Mesenchymal stem cell (in vitro differentiated cells and primary cell): ENCODE data around the gene PLA2G4C.

Experiments
- DNase-seq: peaks from one replicate; pipeline ENCODE4 v3.0.0-alpha.2; 2013
- H2AFZ ChIP-seq: one replicate; pipeline ENCODE4 v1.6.1; 2013; ENCODE audit warnings: low read depth, mild to moderate bottlenecking, control low read depth, inconsistent platforms, low read length, moderate library complexity
- H2AK5ac ChIP-seq: 2 replicates; pipeline ENCODE4 v1.6.1; 2013; ENCODE audit warnings: low read length, moderate library complexity, mild to moderate bottlenecking, inconsistent platforms; ENCODE audit not compliant: severe bottlenecking
- H2BK120ac ChIP-seq: one replicate; pipeline ENCODE4 v1.6.1; 2013; ENCODE audit warnings: low read depth, mild to moderate bottlenecking, inconsistent platforms, low read length, moderate library complexity
- H2BK12ac ChIP-seq, 2 experiments: one replicate each; pipeline ENCODE4 v1.6.1; 2013; ENCODE audit warnings: inconsistent platforms in 2 of 2, low read length in 2 of 2, mild to moderate bottlenecking in 2 of 2, moderate library complexity in 2 of 2, control low read depth in 1 of 2
- H2BK15ac ChIP-seq: one replicate; pipeline ENCODE4 v1.6.1; 2013; ENCODE audit warnings: mild to moderate bottlenecking, low read depth, inconsistent platforms; ENCODE audit not compliant: poor library complexity, severe bottlenecking
- H2BK5ac ChIP-seq: 2 replicates; pipeline ENCODE4 v1.6.1; 2013; ENCODE audit warnings: low read depth, mild to moderate bottlenecking, low read length, control low read depth, inconsistent platforms; ENCODE audit not compliant: poor library complexity, severe bottlenecking
- H3K14ac ChIP-seq, 2 experiments: one replicate each; pipeline ENCODE4 v1.6.1; 2013; ENCODE audit warnings: inconsistent platforms in 2 of 2, low read length in 2 of 2, control low read depth in 1 of 2, mild to moderate bottlenecking in 1 of 2, moderate library complexity in 1 of 2
- H3K18ac ChIP-seq, 2 experiments: one replicate each; pipeline ENCODE4 v1.6.1; 2013; ENCODE audit warnings: inconsistent platforms in 2 of 2, low read length in 2 of 2, control low read depth in 1 of 2, low read depth in 1 of 2, mild to moderate bottlenecking in 1 of 2
- H3K23ac ChIP-seq, 2 experiments: one replicate each; pipeline ENCODE4 v1.6.1; 2013; ENCODE audit warnings: inconsistent platforms in 2 of 2, low read length in 2 of 2, mild to moderate bottlenecking in 2 of 2, moderate library complexity in 2 of 2, control low read depth in 1 of 2
- H3K27ac ChIP-seq: 2 replicates; pipeline ENCODE4 v1.5.1; 2013; ENCODE audit warnings: mild to moderate bottlenecking, moderate library complexity, low read length, control low read depth, inconsistent platforms; ENCODE audit not compliant: poor library complexity, severe bottlenecking
- H3K27me3 ChIP-seq, 2 experiments: 2 replicates each; pipeline versions ENCODE4 v1.6.1 to v1.7.0; 2013; ENCODE audit warnings: low read length in 2 of 2, mild to moderate bottlenecking in 2 of 2, moderate library complexity in 2 of 2, control low read depth in 1 of 2, inconsistent platforms in 1 of 2; ENCODE audit not compliant: control insufficient read depth in 1 of 2, insufficient read depth in 1 of 2
- H3K36me3 ChIP-seq, 2 experiments: 2 replicates each; pipeline versions ENCODE4 v1.6.1 to v1.7.0; 2013; ENCODE audit warnings: low read length in 2 of 2, control low read depth in 1 of 2, inconsistent platforms in 1 of 2, low read depth in 1 of 2, mild to moderate bottlenecking in 1 of 2; ENCODE audit not compliant: insufficient read depth in 2 of 2, control insufficient read depth in 1 of 2
- H3K4ac ChIP-seq, 2 experiments: one replicate each; pipeline ENCODE4 v1.6.1; 2013; ENCODE audit warnings: inconsistent platforms in 2 of 2, low read length in 2 of 2, mild to moderate bottlenecking in 2 of 2, moderate library complexity in 2 of 2, control low read depth in 1 of 2, low read depth in 1 of 2
- H3K4me1 ChIP-seq: 2 replicates; pipeline ENCODE4 v1.6.1; 2013; ENCODE audit warnings: low read depth, low read length, control low read depth; ENCODE audit not compliant: control insufficient read depth, insufficient read depth
- H3K4me2 ChIP-seq: 2 replicates; pipeline ENCODE4 v1.6.1; 2013; ENCODE audit warnings: low read length, mild to moderate bottlenecking, inconsistent platforms; ENCODE audit not compliant: poor library complexity, severe bottlenecking
- H3K4me3 ChIP-seq, 2 experiments: 2 replicates each; pipeline versions ENCODE4 v1.5.1 to v1.7.0; 2013; ENCODE audit warnings: low read length in 2 of 2, mild to moderate bottlenecking in 2 of 2, control low read depth in 1 of 2, low read depth in 1 of 2; ENCODE audit not compliant: insufficient read depth in 1 of 2
- H3K79me1 ChIP-seq: replicated peaks from 2 replicates; pipeline ENCODE4 v1.6.1; 2013; ENCODE audit warnings: mild to moderate bottlenecking, control low read depth, low read length, inconsistent platforms; ENCODE audit not compliant: poor library complexity, severe bottlenecking
- H3K9ac ChIP-seq: 2 replicates; pipeline ENCODE4 v1.7.0; 2013; ENCODE audit warnings: mild to moderate bottlenecking, low read length, moderate library complexity
- H3K9me3 ChIP-seq: 2 replicates; pipeline ENCODE4 v1.7.0; 2013; ENCODE audit warnings: mild to moderate bottlenecking, low read length; ENCODE audit not compliant: control insufficient read depth
- H4K8ac ChIP-seq: one replicate; pipeline ENCODE4 v1.6.1; 2013; ENCODE audit warnings: inconsistent platforms, mild to moderate bottlenecking, low read length, moderate library complexity
- H4K91ac ChIP-seq: one replicate; pipeline ENCODE4 v1.6.1; 2013; ENCODE audit warnings: mild to moderate bottlenecking, low read length, inconsistent platforms
- WGBS: methylation state at CpG from one replicate; pipeline ENCODE4 v1.1.7; 2013; ENCODE audit warnings: mixed read lengths; 5-methylcytosine and 5-hydroxymethylcytosine counted together

The PLA2G4C gene

DNA sequence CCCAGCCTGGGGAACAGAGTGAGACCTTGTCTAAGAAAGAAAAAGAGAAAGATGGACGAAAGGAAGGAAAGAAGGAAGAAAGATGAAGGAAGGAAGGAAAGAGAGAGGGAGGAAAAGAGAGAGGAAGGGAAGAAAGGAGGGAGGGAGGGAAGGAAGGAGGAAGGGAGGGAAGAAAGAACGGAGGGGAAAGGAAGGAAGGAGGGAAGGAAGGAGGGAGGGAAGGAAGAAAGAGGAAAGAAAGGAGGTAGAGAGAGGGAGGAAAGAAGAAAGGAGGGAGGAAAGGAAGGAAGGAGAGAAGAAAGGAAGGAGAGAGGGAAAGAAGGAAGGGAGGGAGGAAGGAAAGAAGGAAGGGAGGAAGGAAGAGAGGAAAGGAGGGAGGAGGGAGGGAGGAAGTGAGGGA is 87.6 kb downstream of the PLA2G4C start:
- no peak overlapping the region for H2BK5ac ChIP-seq
- no peak overlapping the region for H3K27ac ChIP-seq
- H2AK5ac ChIP-seq = no peak overlapping the region
- DNase-seq = no peak
- H3K9me3 ChIP-seq = no peaks in the 10 kb centered on the region
- H3K23ac ChIP-seq = no peak overlapping the region
- H2BK120ac ChIP-seq = no peak overlapping the region
- 59% methylated on average over 2 of the region's 2 CpGs for WGBS
- no peaks in the 10 kb centered on the region for H3K4me1 ChIP-seq
- no peak overlapping the region for H3K9ac ChIP-seq
- H4K91ac ChIP-seq = no peak overlapping the region
- no peak overlapping the region for H2AFZ ChIP-seq
- H3K18ac ChIP-seq = no peak overlapping the region
- H3K79me1 ChIP-seq = no peaks in the 10 kb centered on the region
- H3K14ac ChIP-seq = no peak overlapping the region
- H3K27me3 ChIP-seq = peaks cover 13 to 51% of the 10 kb centered on the region in 2 experiments
- no peak overlapping the region for H3K4ac ChIP-seq
- no peak overlapping the region for H4K8ac ChIP-seq
- H3K36me3 ChIP-seq = no peaks in the 10 kb centered on the region
- H3K4me3 ChIP-seq = no peak overlapping the region
- no peak overlapping the region for H2BK12ac ChIP-seq
- H2BK15ac ChIP-seq = no peak overlapping the region
- no peak overlapping the region for H3K4me2 ChIP-seq

DNA sequence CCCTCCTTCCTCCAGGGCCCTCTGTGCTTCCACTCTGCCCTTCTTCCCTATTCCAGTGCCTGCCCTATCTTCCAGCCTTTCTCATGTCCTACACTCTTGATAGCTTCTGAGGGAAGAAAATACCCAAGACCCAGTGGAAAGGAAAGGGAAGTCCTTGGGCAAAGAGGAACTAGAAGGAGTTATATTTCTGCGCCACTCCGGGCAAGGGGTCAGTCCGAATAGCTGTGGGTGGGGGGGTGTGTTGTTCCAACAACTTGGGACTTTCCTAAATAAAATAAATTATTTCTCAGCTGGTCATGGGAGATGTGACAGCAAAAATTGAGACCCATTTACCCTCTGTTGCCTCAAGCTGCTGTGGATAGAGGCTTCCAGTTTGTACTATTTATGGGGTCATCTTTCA is 89.9 kb downstream of the PLA2G4C start:
- Histone ChIP-seq H2AFZ (no peak overlapping the region), H4K91ac (no peak overlapping the region), H2BK120ac (no peak overlapping the region), H4K8ac (no peak overlapping the region), H3K4me3 (no peak overlapping the region), H2AK5ac (no peak overlapping the region), H2BK15ac (no peak overlapping the region), H3K4ac (no peak overlapping the region), H3K9ac (no peak overlapping the region), H3K4me1 (no peaks in the 10 kb centered on the region), H2BK12ac (no peak overlapping the region), H3K4me2 (no peak overlapping the region), H3K18ac (no peak overlapping the region), H3K27ac (no peak overlapping the region), H3K36me3 (no peaks in the 10 kb centered on the region), H3K27me3 (peaks cover 12 to 56% of the 10 kb centered on the region in 2 experiments), H3K79me1 (no peaks in the 10 kb centered on the region), H2BK5ac (no peak overlapping the region), H3K23ac (no peak overlapping the region), H3K14ac (no peak overlapping the region), H3K9me3 (peaks cover 5% of the 10 kb centered on the region)
- 94% methylated on average over 2 of the region's 3 CpGs for WGBS
- DNase-seq = no peak

DNA sequence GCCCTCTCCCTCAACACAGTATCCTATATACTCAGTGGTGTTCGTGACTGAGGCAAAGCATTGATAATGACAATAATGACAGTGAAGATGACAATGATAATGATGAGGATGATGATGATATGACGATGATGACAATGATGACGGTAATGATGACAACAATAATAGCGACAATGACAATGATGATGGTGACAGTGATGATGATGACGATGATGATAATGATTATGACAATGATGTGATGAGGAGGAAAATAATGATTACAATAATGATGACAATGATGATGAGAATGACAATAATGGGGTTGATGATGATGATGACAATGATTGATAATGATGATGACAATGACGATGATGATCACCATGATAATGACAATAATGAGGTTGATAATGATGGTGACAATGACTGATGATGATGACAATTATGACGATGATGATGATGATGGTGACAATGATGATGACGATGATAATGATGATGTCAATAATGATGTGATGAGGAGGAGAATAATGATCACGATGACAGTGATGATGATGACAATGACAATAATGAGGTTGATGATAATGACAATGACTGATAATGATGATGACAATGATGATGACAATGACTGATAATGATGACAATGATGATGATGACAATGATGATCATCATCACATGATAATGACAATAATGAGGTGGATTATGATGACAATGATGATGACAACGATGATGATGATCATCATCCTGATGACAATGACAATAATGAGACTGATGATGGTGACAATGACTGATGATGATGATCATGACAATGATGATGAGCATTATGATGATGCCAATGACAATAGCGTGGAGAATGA is 99.5 kb downstream of the PLA2G4C start:
- Histone ChIP-seq H2AK5ac (no peak overlapping the region), H3K4ac (no peak overlapping the region), H3K4me2 (no peak overlapping the region), H3K23ac (no peak overlapping the region), H3K36me3 (no peaks in the 10 kb centered on the region), H2BK120ac (no peak overlapping the region), H4K91ac (no peak overlapping the region), H3K14ac (no peak overlapping the region), H4K8ac (no peak overlapping the region), H3K79me1 (no peaks in the 10 kb centered on the region), H3K27ac (no peak overlapping the region), H3K4me3 (no peak overlapping the region), H2BK15ac (no peak overlapping the region), H2BK12ac (no peak overlapping the region), H3K27me3 (peaks cover 7 to 12% of the 10 kb centered on the region in 2 experiments), H2AFZ (no peak overlapping the region), H2BK5ac (no peak overlapping the region), H3K18ac (no peak overlapping the region), H3K9ac (no peak overlapping the region), H3K4me1 (no peaks in the 10 kb centered on the region), H3K9me3 (peaks cover 21% of the 10 kb centered on the region)
- DNase-seq = no peak
- WGBS = 89% methylated on average over 10 of the region's 11 CpGs

DNA sequence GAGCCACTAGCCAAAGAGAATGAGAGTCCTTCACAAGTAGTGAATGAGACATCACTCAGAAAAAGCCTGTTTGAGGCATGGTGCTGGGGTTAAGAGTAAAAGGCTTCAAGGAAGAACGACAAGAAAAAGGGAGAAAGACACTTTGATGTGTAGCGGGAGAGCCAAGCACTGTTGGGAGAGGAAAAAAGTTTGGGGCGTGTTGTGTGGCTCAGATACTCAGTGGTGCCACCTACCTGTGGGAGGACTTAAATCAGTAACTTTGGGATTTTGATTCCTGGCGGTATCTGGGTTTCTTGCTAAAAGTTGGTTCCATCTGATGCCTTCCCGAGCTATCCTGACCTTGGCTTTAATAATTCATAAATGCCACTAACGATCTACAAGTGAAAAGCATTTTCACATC is 103.9 kb downstream of the PLA2G4C start:
- Histone ChIP-seq H3K4me2 (no peak overlapping the region), H2BK15ac (no peak overlapping the region), H2AFZ (no peak overlapping the region), H4K8ac (no peak overlapping the region), H3K4ac (no peak overlapping the region), H3K4me1 (no peaks in the 10 kb centered on the region), H3K9ac (no peak overlapping the region), H2BK120ac (no peak overlapping the region), H2AK5ac (no peak overlapping the region), H3K4me3 (no peak overlapping the region), H3K79me1 (no peaks in the 10 kb centered on the region), H3K23ac (no peak overlapping the region), H2BK5ac (no peak overlapping the region), H3K27ac (no peak overlapping the region), H3K9me3 (peaks cover 16% of the 10 kb centered on the region), H3K18ac (no peak overlapping the region), H3K27me3 (peaks cover 3 to 6% of the 10 kb centered on the region in 2 experiments), H3K14ac (no peak overlapping the region), H2BK12ac (no peak overlapping the region), H3K36me3 (no peaks in the 10 kb centered on the region), H4K91ac (no peak overlapping the region)
- 77% methylated on average over 6 of the region's 6 CpGs for WGBS
- DNase-seq = no peak
